HG03064 (cell line): ENCODE measurements around the gene MPEG1.

Experiments
- ATAC-seq: cut with Tn5 transposase; IDR thresholded peaks from one replicate; pipeline ENCODE4 v1.9.1; 2021; ENCODE audit warnings: low read depth; ENCODE audit not compliant: unreplicated experiment

The MPEG1 gene

GRCh38 chr11:59212744-59213631 is at the start of gene MPEG1:
Gene MPEG1, minus strand, starts transcription at chr11:59212927. Its CDS starts 62 bp downstream, at chr11:59212865.
- ATAC-seq = no peak

GRCh38 chr11:59262177-59262818 is 49.6 kb upstream of the MPEG1 start:
- no peak for ATAC-seq

- ATAC-seq = no peak
Observed at GRCh38 chr11:59261150-59261549, 48.4 kb upstream of the MPEG1 start.

- ATAC-seq = no peak
Observed at GRCh38 chr11:59259867-59260475, 47.2 kb upstream of the MPEG1 start.

GRCh38 chr11:59259047-59259446 is 46.3 kb upstream of the MPEG1 start:
- no peak for ATAC-seq

GRCh38 chr11:59255281-59255680 is 42.6 kb upstream of the MPEG1 start:
- ATAC-seq = no peak

- no peak for ATAC-seq
Observed at GRCh38 chr11:59254286-59254685, 41.6 kb upstream of the MPEG1 start.

GRCh38 chr11:59253001-59253400 is 40.3 kb upstream of the MPEG1 start:
- ATAC-seq = no peak

GRCh38 chr11:59249535-59249934 is 36.8 kb upstream of the MPEG1 start:
- no peak for ATAC-seq

- no peak for ATAC-seq
Observed at GRCh38 chr11:59247531-59248227, 35.0 kb upstream of the MPEG1 start.

GRCh38 chr11:59243633-59244032 is 30.9 kb upstream of the MPEG1 start:
- ATAC-seq = no peak

GRCh38 chr11:59240322-59240721 is 27.6 kb upstream of the MPEG1 start:
- ATAC-seq = no peak

GRCh38 chr11:59226396-59226795 is 13.7 kb upstream of the MPEG1 start:
- no peak for ATAC-seq

- no peak for ATAC-seq
Observed at GRCh38 chr11:59225017-59225416, 12.3 kb upstream of the MPEG1 start.

GRCh38 chr11:59224351-59224928 is 11.7 kb upstream of the MPEG1 start:
- no peak for ATAC-seq

GRCh38 chr11:59223611-59224010 is 10.9 kb upstream of the MPEG1 start:
- no peak for ATAC-seq

- ATAC-seq = no peak
Observed at GRCh38 chr11:59223177-59223576, 10.4 kb upstream of the MPEG1 start.

GRCh38 chr11:59222464-59223060 is 9.8 kb upstream of the MPEG1 start:
- ATAC-seq = no peak

- no peak for ATAC-seq
Observed at GRCh38 chr11:59221441-59221840, 8.7 kb upstream of the MPEG1 start.

- ATAC-seq = no peak
Observed at GRCh38 chr11:59219836-59220235, 7.1 kb upstream of the MPEG1 start.
